A549 (cell line): ENCODE data around the gene NPAS2.

Experiments used
- CTCF ChIP-seq: fragments of >200 bp; sonication (Bioruptor Twin); formaldehyde crosslinking; IDR thresholded peaks from 3 replicates; pipeline ENCODE4 v1.5.1; 2016
- RCOR1 ChIP-seq: fragments of 150-350 bp; IDR thresholded peaks from 2 replicates; pipeline ENCODE4 v1.6.1; 2014; ENCODE audit warnings: antibody characterized with exemption, low read length, low read depth

- TF ChIP-seq CTCF (no peak), RCOR1 (no peak)
Measured at GRCh38 chr2:100832885-100833284, 12.9 kb downstream of the NPAS2 start.
